Stimulated activated CD8-positive, alpha-beta memory T cell treated with anti-CD3 and anti-CD28 coated beads, Interleukin-15, amount 100 ng/mL, for 4 hours (primary cell): ENCODE measurements around the gene SDR9C7.

ENCODE experiments used
- DNase-seq, 2 donors: peaks; one replicate each; pipeline ENCODE4 v3.0.0-alpha.2; 2020; ENCODE audit warnings: low read depth in 2 of 2

The SDR9C7 gene

GRCh38 chr12:56877195-56878009 is 56.8 kb downstream of the SDR9C7 start:
- DNase-seq = no peak

GRCh38 chr12:56874821-56875220 is 59.4 kb downstream of the SDR9C7 start:
- DNase-seq = no peak

- DNase-seq = no peak
Measured at GRCh38 chr12:56873382-56873781, 60.8 kb downstream of the SDR9C7 start.
